Right lobe of liver (tissue), 6 donors: ENCODE results near the gene WDR75. TPM values are rescaled to one million over a fixed set of nuclear protein-coding genes. Genes with fewer than 3 reads are reported as not detected.
"Not testable (repeated sequence)": the region's sequence is repeated elsewhere in the genome, so short reads cannot be mapped to it uniquely, and the experiment has no call there.

ENCODE experiments used
- ATAC-seq, 4 donors: fragments of 200-7000 bp; cut with Tn5 transposase; one replicate each; pipeline ENCODE4 v1.9.1; 2020; ENCODE audit warnings: mild to moderate bottlenecking in 4 of 4, moderate library complexity in 4 of 4
- DNase-seq, 3 donors: peaks; one replicate each; pipeline ENCODE4 v3.0.0-alpha.2; 2020
- H3K27ac ChIP-seq, 3 donors: fragments of 200-600 bp; one replicate each; pipeline ENCODE4 v1.8.0; 2022
- H3K27me3 ChIP-seq, 2 donors: fragments of 200-600 bp; one replicate each; pipeline ENCODE4 v1.8.0; 2022
- H3K36me3 ChIP-seq, 4 donors: fragments of 200-600 bp; sonication (generic) in 1 of 4; one replicate each; pipeline versions ENCODE4 v1.5.1 to v1.8.0; 2017 to 2022; ENCODE audit warnings: control low read depth in 1 of 4
- H3K4me1 ChIP-seq, 4 donors: fragments of 200-600 bp; sonication (generic) in 1 of 4; one replicate each; pipeline versions ENCODE4 v1.5.1 to v1.8.0; 2017 to 2022; ENCODE audit warnings: control low read depth in 1 of 4
- H3K4me3 ChIP-seq, 3 donors: fragments of 200-600 bp; one replicate each; pipeline ENCODE4 v1.8.0; 2022
- H3K9me3 ChIP-seq, 4 donors: fragments of 200-600 bp; sonication (generic) in 1 of 4; one replicate each; pipeline versions ENCODE4 v1.5.1 to v1.8.0; 2017 to 2022; ENCODE audit warnings: control low read depth in 1 of 4
- POLR2A ChIP-seq: fragments of 450-650 bp; IDR thresholded peaks from one replicate; pipeline ENCODE4 v1.6.1; 2017; ENCODE audit warnings: antibody characterized with exemption, mild to moderate bottlenecking
- WGBS: methylation state at CpG from one replicate; pipeline ENCODE4 v1.1.6; 2018; ENCODE audit warnings: low coverage, low lambda C conversion rate; ENCODE audit not compliant: insufficient coverage; ENCODE audit errors: missing lambda C conversion rate; 5-methylcytosine and 5-hydroxymethylcytosine counted together
- intact Hi-C, 2 donors: fragments of 100-400 bp; cut with DNase I; formaldehyde crosslinking; loops; one replicate each; pipeline versions ENCODE4 v1.11.2 to v1.14.1; 2022
- total RNA-seq, 6 experiments: library from RNA; depleted of rRNA in 2 of 6; stranded (reverse); fragments of >200 nt in 2 of 6; fragmentation: NEBNext Ultra II Directional in 3 of 6; extraction: Animal tissue kit (Norgen Biotek cat#: 25700) in 3 of 6; gene quantifications; one replicate each; pipeline versions ENCODE4 v1.1.0 to v1.2.4, GENCODE V29; 2016 to 2023
- TF ChIP-seq, protein P1 (sequence below), 4 donors: fragments of 200-600 bp in 3 of 4; fragments of 450-650 bp in 1 of 4; IDR thresholded peaks; one replicate each; pipeline versions ENCODE4 v1.5.1 to v1.8.0; 2016 to 2022; ENCODE audit warnings: antibody characterized with exemption in 4 of 4, mild to moderate bottlenecking in 2 of 4
- donor health status: DM: no; HTN: yes; CAD: no.
- donor health status: DM: no; HTN: no; CAD: no.
- donor health status: DM: no; HTN: no; CAD: no.
- donor health status: DM: no; HTN: yes; CAD: no.
- donor health status: DM: no; HTN: yes; CAD: no.

WDR75 gene
- total RNA-seq, 6 experiments from 2014 or later: 7.5 to 19.5 (median 11.8) TPM

DNA sequence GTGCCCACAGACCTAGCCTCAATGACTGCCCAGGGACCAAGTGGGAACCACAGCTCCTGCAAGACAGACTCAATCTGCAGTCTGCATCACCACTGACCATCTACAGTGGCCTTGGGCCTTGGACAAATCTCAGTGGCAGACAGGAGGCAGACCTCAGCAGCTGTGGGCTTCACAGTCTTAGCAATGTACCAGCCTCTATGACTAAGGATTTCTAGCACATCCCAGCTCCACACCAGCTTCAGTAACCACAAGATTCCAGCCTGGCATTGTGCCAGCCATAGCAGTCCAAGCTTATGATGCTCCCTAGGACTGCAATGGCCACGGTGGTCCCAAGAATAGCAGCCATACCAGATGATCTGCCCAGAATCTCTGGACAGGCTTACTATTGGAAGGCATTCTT is 19.6 kb upstream of the WDR75 start:
- no peaks in the 10 kb centered on the region for H3K27me3 ChIP-seq
- no CpG with 5 or more reads among the region's 1 CpG for WGBS
- no peak for ATAC-seq
- H3K36me3 ChIP-seq: no peaks in the 10 kb centered on the region
- TF ChIP-seq POLR2A: no peak
- TF ChIP-seq, protein P1, sequence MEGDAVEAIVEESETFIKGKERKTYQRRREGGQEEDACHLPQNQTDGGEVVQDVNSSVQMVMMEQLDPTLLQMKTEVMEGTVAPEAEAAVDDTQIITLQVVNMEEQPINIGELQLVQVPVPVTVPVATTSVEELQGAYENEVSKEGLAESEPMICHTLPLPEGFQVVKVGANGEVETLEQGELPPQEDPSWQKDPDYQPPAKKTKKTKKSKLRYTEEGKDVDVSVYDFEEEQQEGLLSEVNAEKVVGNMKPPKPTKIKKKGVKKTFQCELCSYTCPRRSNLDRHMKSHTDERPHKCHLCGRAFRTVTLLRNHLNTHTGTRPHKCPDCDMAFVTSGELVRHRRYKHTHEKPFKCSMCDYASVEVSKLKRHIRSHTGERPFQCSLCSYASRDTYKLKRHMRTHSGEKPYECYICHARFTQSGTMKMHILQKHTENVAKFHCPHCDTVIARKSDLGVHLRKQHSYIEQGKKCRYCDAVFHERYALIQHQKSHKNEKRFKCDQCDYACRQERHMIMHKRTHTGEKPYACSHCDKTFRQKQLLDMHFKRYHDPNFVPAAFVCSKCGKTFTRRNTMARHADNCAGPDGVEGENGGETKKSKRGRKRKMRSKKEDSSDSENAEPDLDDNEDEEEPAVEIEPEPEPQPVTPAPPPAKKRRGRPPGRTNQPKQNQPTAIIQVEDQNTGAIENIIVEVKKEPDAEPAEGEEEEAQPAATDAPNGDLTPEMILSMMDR (IDR thresholded peaks at IDR 0.05): no peak
- no peaks in the 10 kb centered on the region for H3K9me3 ChIP-seq
- no peak overlapping the region for H3K4me3 ChIP-seq
- no peaks in the 10 kb centered on the region for H3K4me1 ChIP-seq
- DNase-seq: no peak
- no peak overlapping the region for H3K27ac ChIP-seq
- intact Hi-C loops: no loop called here

GRCh38 chr2:189424961-189425360 is 16.3 kb upstream of the WDR75 start:
- WGBS: 58% methylated on average over 2 of the region's 2 CpGs
- TF ChIP-seq, protein P1 (IDR thresholded peaks at IDR 0.05): no peak
- no peak for TF ChIP-seq POLR2A
- H3K9me3 ChIP-seq: no peaks in the 10 kb centered on the region
- no peaks in the 10 kb centered on the region for H3K36me3 ChIP-seq
- H3K4me3 ChIP-seq: no peak overlapping the region
- ATAC-seq: no peak
- no peaks in the 10 kb centered on the region for H3K27me3 ChIP-seq
- intact Hi-C loops: no loop called here
- peaks cover 0 to 6% (median 0%) of the 10 kb centered on the region in 4 donors for H3K4me1 ChIP-seq
- DNase-seq: no peak
- H3K27ac ChIP-seq: no peak overlapping the region

- no peaks in the 10 kb centered on the region for H3K36me3 ChIP-seq
- no peaks in the 10 kb centered on the region for H3K9me3 ChIP-seq
- intact Hi-C loops: no loop called here
- H3K27me3 ChIP-seq: no peaks in the 10 kb centered on the region
- no peak for TF ChIP-seq POLR2A
- TF ChIP-seq, protein P1 (IDR thresholded peaks at IDR 0.05): no peak
- no peak overlapping the region for H3K27ac ChIP-seq
- no peak overlapping the region for H3K4me3 ChIP-seq
- DNase-seq (no peak), ATAC-seq (no peak)
- peaks cover 0 to 6% (median 0%) of the 10 kb centered on the region in 4 donors for H3K4me1 ChIP-seq
- 100% methylated on average over 1 of the region's 1 CpG for WGBS
Measured at GRCh38 chr2:189425676-189426075, 15.6 kb upstream of the WDR75 start.

- Histone ChIP-seq H3K4me3 (no peak overlapping the region), H3K4me1 (peaks cover 0 to 6% (median 0%) of the 10 kb centered on the region in 4 donors), H3K9me3 (no peaks in the 10 kb centered on the region), H3K27me3 (no peaks in the 10 kb centered on the region), H3K36me3 (no peaks in the 10 kb centered on the region), H3K27ac (no peak overlapping the region)
- intact Hi-C loops: no loop called here
- no peak for TF ChIP-seq POLR2A
- TF ChIP-seq, protein P1 (IDR thresholded peaks at IDR 0.05): no peak
- WGBS: 80% methylated on average over 1 of the region's 2 CpGs
- ATAC-seq: no peak
- no peak for DNase-seq
Measured at GRCh38 chr2:189426886-189427285, 14.4 kb upstream of the WDR75 start.

DNA sequence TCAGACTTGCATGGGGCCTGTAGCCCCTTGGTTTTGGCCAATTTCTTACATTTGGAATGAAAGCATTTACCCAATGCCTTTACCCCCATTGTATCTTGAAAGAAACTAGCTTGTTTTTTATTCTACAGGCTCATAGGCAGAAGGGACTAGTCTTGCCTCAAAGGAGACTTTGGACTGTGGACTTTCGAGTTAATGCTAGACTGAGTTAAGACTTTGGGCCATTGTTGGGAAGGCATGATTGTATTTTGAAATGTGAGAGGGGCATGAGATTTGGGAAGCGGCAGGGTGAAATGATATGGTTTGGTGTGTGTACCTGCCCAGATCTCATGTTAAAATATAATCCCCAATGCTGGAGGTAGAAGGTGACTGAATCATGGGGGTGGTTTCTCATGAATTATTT is 13.4 kb upstream of the WDR75 start:
- no peak for TF ChIP-seq POLR2A
- no peaks in the 10 kb centered on the region for H3K9me3 ChIP-seq
- 63% methylated on average over 2 of the region's 2 CpGs for WGBS
- intact Hi-C loops: no loop called here
- peak in 2 of 4 donors; percentile 14 to 55 for ATAC-seq
- DNase-seq: no peak
- H3K36me3 ChIP-seq: no peaks in the 10 kb centered on the region
- peaks cover 0 to 6% (median 0%) of the 10 kb centered on the region in 4 donors for H3K4me1 ChIP-seq
- no peaks in the 10 kb centered on the region for H3K27me3 ChIP-seq
- H3K27ac ChIP-seq: no peak overlapping the region
- no peak overlapping the region for H3K4me3 ChIP-seq

DNA sequence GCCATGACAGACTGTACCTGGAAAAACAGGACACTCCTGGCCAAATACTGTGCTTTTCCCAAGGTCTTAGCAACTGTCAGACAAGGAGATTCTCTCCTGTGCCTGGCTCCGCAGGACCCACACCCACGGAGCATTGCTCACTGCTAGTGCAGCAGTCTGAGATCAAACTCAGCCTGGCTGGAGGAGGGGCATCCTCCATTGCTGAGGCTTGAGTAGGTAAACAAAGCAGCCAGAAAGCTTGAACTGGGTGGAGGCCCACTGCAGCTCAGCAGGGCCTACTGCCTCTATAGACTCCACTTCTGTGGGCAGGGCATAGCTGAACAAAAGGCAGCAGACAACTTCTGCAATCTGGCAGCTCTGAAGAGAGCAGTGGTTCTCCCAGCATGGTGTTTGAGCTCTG is 10.8 kb upstream of the WDR75 start:
- DNase-seq, H3K9me3 ChIP-seq, H3K4me1 ChIP-seq, H3K27ac ChIP-seq, H3K27me3 ChIP-seq, H3K36me3 ChIP-seq, H3K4me3 ChIP-seq, ATAC-seq, intact Hi-C loops: not testable (repeated sequence)
- WGBS: no CpG with 5 or more reads among the region's 2 CpGs

- H3K36me3 ChIP-seq, DNase-seq, H3K4me3 ChIP-seq, H3K27ac ChIP-seq, ATAC-seq, H3K9me3 ChIP-seq, intact Hi-C loops, H3K27me3 ChIP-seq, H3K4me1 ChIP-seq: not testable (repeated sequence)
- WGBS: 100% methylated on average over 3 of the region's 4 CpGs
Measured at GRCh38 chr2:189435803-189436202, 5.5 kb upstream of the WDR75 start.
